ENCODE measurements around the gene LILRB4.

Gene LILRB4

GRCh38 chr19:54659300-54659699 lies 3.5 kb upstream of the LILRB4 start:
- no peak for TF ChIP-seq CTCF (IDR thresholded peaks at IDR 0.05; ENCODE audit: low read depth, low read length, missing control alignments)
- DNase-seq (ENCODE audit: low read depth): no peak
- H3K4me3 ChIP-seq (ENCODE audit: low read depth, low read length): no peak overlapping the region

- TF ChIP-seq CTCF (IDR thresholded peaks at IDR 0.05; ENCODE audit: low read depth, low read length, missing control alignments): no peak
- H3K4me3 ChIP-seq (ENCODE audit: low read depth, low read length): no peak overlapping the region
- DNase-seq (ENCODE audit: low read depth): no peak
Measured at GRCh38 chr19:54660306-54660705, 2.5 kb upstream of the LILRB4 start.

GRCh38 chr19:54660964-54661363 lies 1.8 kb upstream of the LILRB4 start:
- no peak for TF ChIP-seq CTCF (IDR thresholded peaks at IDR 0.05; ENCODE audit: low read depth, low read length, missing control alignments)
- H3K4me3 ChIP-seq (ENCODE audit: low read depth, low read length): no peak overlapping the region
- DNase-seq (ENCODE audit: low read depth): peak; percentile 50

GRCh38 chr19:54661846-54662481 lies 821 bp upstream of the LILRB4 start:
- H3K4me3 ChIP-seq (ENCODE audit: low read depth, low read length): no peak overlapping the region
- TF ChIP-seq CTCF (IDR thresholded peaks at IDR 0.05; ENCODE audit: low read depth, low read length, missing control alignments): no peak
- DNase-seq (ENCODE audit: low read depth): no peak

GRCh38 chr19:54665530-54665929 lies 2.7 kb downstream of the LILRB4 start:
- TF ChIP-seq CTCF (IDR thresholded peaks at IDR 0.05; ENCODE audit: low read depth, low read length, missing control alignments): no peak
- DNase-seq (ENCODE audit: low read depth): no peak
- no peak overlapping the region for H3K4me3 ChIP-seq (ENCODE audit: low read depth, low read length)

- DNase-seq (ENCODE audit: low read depth): no peak
- TF ChIP-seq CTCF (IDR thresholded peaks at IDR 0.05; ENCODE audit: low read depth, low read length, missing control alignments): no peak
- no peak overlapping the region for H3K4me3 ChIP-seq (ENCODE audit: low read depth, low read length)
Measured at GRCh38 chr19:54667217-54667616, 4.4 kb downstream of the LILRB4 start.

- no peak for DNase-seq (ENCODE audit: low read depth)
- H3K4me3 ChIP-seq (ENCODE audit: low read depth, low read length): no peak overlapping the region
- no peak for TF ChIP-seq CTCF (IDR thresholded peaks at IDR 0.05; ENCODE audit: low read depth, low read length, missing control alignments)
Measured at GRCh38 chr19:54668353-54668752, 5.6 kb downstream of the LILRB4 start.

All from GM12864 (cell line).